ENCODE measurements around the gene ANKRD30A.

DNA sequence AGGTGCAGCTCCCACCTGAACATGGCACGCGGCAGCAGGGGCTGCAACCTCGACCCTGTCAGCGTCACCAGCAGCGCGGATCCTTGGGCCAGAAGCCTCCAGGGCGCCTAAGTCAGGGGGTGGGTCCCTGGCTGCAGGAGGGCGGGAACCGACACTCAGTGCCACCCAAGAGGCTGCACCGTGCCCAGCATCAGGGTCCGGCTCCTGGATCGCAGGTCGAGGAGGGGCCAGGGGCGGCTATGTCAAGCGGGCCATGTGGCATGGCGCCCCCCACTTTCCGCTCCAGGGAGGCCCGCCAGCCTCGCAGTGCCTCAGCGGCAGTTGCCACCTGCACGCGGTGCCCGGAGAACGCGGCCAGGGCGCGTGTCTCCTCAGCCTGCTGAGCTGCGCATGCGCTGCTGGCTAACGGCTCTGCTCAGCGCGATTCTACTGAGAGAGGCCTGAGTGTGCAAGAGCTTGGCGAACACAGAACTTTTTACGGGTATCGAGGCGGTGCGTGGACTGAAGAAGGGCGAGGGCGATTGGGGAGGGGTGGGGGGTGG lies at the start of gene ANKRD30A:
- TF ChIP-seq EZH2 (IDR thresholded peaks at IDR 0.05; ENCODE audit: low read depth, unreplicated experiment) (no peak), CTCF (conservative IDR thresholded peaks at IDR 0.05; ENCODE audit: low read depth in 2 of 2) (no peak), EZH2phosphoT487 (IDR thresholded peaks at IDR 0.05; ENCODE audit: unreplicated experiment) (no peak), POLR2AphosphoS5 (IDR thresholded peaks at IDR 0.05; ENCODE audit: low read depth) (no peak), ZNF114 (CRISPR knock-in tag; IDR thresholded peaks at IDR 0.05) (no peak), CREB1 (CRISPR knock-in tag; IDR thresholded peaks at IDR 0.05; ENCODE audit: low read depth) (no peak), JUNB (IDR thresholded peaks at IDR 0.05; ENCODE audit: unreplicated experiment) (no peak), NANOG (IDR thresholded peaks at IDR 0.05; ENCODE audit: borderline replicate concordance) (no peak), ZNF462 (CRISPR knock-in tag; IDR thresholded peaks at IDR 0.05) (no peak)
- TF ChIP-seq, protein P1, sequence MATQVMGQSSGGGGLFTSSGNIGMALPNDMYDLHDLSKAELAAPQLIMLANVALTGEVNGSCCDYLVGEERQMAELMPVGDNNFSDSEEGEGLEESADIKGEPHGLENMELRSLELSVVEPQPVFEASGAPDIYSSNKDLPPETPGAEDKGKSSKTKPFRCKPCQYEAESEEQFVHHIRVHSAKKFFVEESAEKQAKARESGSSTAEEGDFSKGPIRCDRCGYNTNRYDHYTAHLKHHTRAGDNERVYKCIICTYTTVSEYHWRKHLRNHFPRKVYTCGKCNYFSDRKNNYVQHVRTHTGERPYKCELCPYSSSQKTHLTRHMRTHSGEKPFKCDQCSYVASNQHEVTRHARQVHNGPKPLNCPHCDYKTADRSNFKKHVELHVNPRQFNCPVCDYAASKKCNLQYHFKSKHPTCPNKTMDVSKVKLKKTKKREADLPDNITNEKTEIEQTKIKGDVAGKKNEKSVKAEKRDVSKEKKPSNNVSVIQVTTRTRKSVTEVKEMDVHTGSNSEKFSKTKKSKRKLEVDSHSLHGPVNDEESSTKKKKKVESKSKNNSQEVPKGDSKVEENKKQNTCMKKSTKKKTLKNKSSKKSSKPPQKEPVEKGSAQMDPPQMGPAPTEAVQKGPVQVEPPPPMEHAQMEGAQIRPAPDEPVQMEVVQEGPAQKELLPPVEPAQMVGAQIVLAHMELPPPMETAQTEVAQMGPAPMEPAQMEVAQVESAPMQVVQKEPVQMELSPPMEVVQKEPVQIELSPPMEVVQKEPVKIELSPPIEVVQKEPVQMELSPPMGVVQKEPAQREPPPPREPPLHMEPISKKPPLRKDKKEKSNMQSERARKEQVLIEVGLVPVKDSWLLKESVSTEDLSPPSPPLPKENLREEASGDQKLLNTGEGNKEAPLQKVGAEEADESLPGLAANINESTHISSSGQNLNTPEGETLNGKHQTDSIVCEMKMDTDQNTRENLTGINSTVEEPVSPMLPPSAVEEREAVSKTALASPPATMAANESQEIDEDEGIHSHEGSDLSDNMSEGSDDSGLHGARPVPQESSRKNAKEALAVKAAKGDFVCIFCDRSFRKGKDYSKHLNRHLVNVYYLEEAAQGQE (IDR thresholded peaks at IDR 0.05; ENCODE audit: unreplicated experiment), result no peak
- TF ChIP-seq, protein P2, sequence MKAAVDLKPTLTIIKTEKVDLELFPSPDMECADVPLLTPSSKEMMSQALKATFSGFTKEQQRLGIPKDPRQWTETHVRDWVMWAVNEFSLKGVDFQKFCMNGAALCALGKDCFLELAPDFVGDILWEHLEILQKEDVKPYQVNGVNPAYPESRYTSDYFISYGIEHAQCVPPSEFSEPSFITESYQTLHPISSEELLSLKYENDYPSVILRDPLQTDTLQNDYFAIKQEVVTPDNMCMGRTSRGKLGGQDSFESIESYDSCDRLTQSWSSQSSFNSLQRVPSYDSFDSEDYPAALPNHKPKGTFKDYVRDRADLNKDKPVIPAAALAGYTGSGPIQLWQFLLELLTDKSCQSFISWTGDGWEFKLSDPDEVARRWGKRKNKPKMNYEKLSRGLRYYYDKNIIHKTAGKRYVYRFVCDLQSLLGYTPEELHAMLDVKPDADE (IDR thresholded peaks at IDR 0.05), result no peak

All from GM23338 (cell line).